ENCODE measurements around the gene ZIC5.
A peak's percentile ranks its signal among the peaks of the same experiment; 100 is the strongest.

The ZIC5 gene

GRCh38 chr13:99991013-99991827 lies 19.7 kb upstream of the ZIC5 start:
- Mint-ChIP-seq H3K27ac (no peak overlapping the region), H3K9me3 (peaks cover 1% of the 10 kb centered on the region), H3K4me1 (peaks cover 2% of the 10 kb centered on the region), H3K36me3 (peaks cover 3% of the 10 kb centered on the region), H3K4me3 (no peak overlapping the region), H3K27me3 (peaks cover 38% of the 10 kb centered on the region)
- ATAC-seq (ENCODE audit: low read depth) (no peak), DNase-seq (ENCODE audit: low spot score in 2 of 2) (no peak)

GRCh38 chr13:99990126-99990977 lies 18.8 kb upstream of the ZIC5 start:
- no peak overlapping the region for H3K4me3 Mint-ChIP-seq

GRCh38 chr13:99989276-99990125 lies 17.9 kb upstream of the ZIC5 start:
- H3K4me1 Mint-ChIP-seq, result no peaks in the 10 kb centered on the region
- H3K9me3 Mint-ChIP-seq, result peaks cover 3% of the 10 kb centered on the region
- peaks cover 2% of the 10 kb centered on the region for H3K36me3 Mint-ChIP-seq
- H3K27me3 Mint-ChIP-seq, result peaks cover 34% of the 10 kb centered on the region
- H3K27ac Mint-ChIP-seq, result peak overlapping the region; percentile 53
- no peak for ATAC-seq (ENCODE audit: low read depth)
- no peak overlapping the region for H3K4me3 Mint-ChIP-seq
- no peak for DNase-seq (ENCODE audit: low spot score in 2 of 2)

More at GRCh38 chr13:99990126-99990977, 18.8 kb upstream of the ZIC5 start:
- H3K27me3 Mint-ChIP-seq, result peaks cover 39% of the 10 kb centered on the region
- no peak overlapping the region for H3K27ac Mint-ChIP-seq
- no peak for ATAC-seq (ENCODE audit: low read depth)
- no peak for DNase-seq (ENCODE audit: low spot score in 2 of 2)
- no peaks in the 10 kb centered on the region for H3K4me1 Mint-ChIP-seq
- peaks cover 3% of the 10 kb centered on the region for H3K36me3 Mint-ChIP-seq
- peaks cover 4% of the 10 kb centered on the region for H3K9me3 Mint-ChIP-seq

GRCh38 chr13:99988529-99989275 lies 17.1 kb upstream of the ZIC5 start:
- Mint-ChIP-seq H3K36me3 (peaks cover 2% of the 10 kb centered on the region), H3K27me3 (peaks cover 32% of the 10 kb centered on the region), H3K9me3 (peaks cover 3% of the 10 kb centered on the region), H3K4me3 (no peak overlapping the region), H3K27ac (peak overlapping the region; percentile 53), H3K4me1 (no peaks in the 10 kb centered on the region)
- DNase-seq (ENCODE audit: low spot score in 2 of 2), result no peak
- no peak for ATAC-seq (ENCODE audit: low read depth)

GRCh38 chr13:99987154-99988019 lies 15.8 kb upstream of the ZIC5 start:
- ATAC-seq (ENCODE audit: low read depth), result no peak
- peaks cover 28% of the 10 kb centered on the region for H3K27me3 Mint-ChIP-seq

GRCh38 chr13:99986741-99987140 lies 15.2 kb upstream of the ZIC5 start:
- no peak overlapping the region for H3K27ac Mint-ChIP-seq
- ATAC-seq (ENCODE audit: low read depth) (no peak), DNase-seq (ENCODE audit: low spot score in 2 of 2) (no peak)
- H3K36me3 Mint-ChIP-seq, result peaks cover 2% of the 10 kb centered on the region
- H3K4me3 Mint-ChIP-seq, result no peak overlapping the region
- peaks cover 22% of the 10 kb centered on the region for H3K27me3 Mint-ChIP-seq
- peaks cover 3% of the 10 kb centered on the region for H3K9me3 Mint-ChIP-seq
- no peaks in the 10 kb centered on the region for H3K4me1 Mint-ChIP-seq

More at GRCh38 chr13:99987154-99988019, 15.8 kb upstream of the ZIC5 start:
- DNase-seq (ENCODE audit: low spot score in 2 of 2), result no peak
- Mint-ChIP-seq H3K9me3 (peaks cover 3% of the 10 kb centered on the region), H3K36me3 (peaks cover 2% of the 10 kb centered on the region), H3K4me1 (no peaks in the 10 kb centered on the region), H3K27ac (no peak overlapping the region), H3K4me3 (no peak overlapping the region)

- no peak overlapping the region for H3K4me3 Mint-ChIP-seq
- ATAC-seq (ENCODE audit: low read depth) (no peak), DNase-seq (ENCODE audit: low spot score in 2 of 2) (no peak)
- peak overlapping the region; percentile 93 for H3K27ac Mint-ChIP-seq
- peaks cover 20% of the 10 kb centered on the region for H3K27me3 Mint-ChIP-seq
- peaks cover 2% of the 10 kb centered on the region for H3K36me3 Mint-ChIP-seq
- H3K9me3 Mint-ChIP-seq, result peaks cover 3% of the 10 kb centered on the region
- H3K4me1 Mint-ChIP-seq, result no peaks in the 10 kb centered on the region
Observed at GRCh38 chr13:99985886-99986527, 14.4 kb upstream of the ZIC5 start.

GRCh38 chr13:99985241-99985874 lies 13.8 kb upstream of the ZIC5 start:
- peaks cover 2% of the 10 kb centered on the region for H3K36me3 Mint-ChIP-seq
- ATAC-seq (ENCODE audit: low read depth), result no peak
- H3K4me3 Mint-ChIP-seq, result no peak overlapping the region
- no peak for DNase-seq (ENCODE audit: low spot score in 2 of 2)
- H3K27me3 Mint-ChIP-seq, result peaks cover 17% of the 10 kb centered on the region
- H3K27ac Mint-ChIP-seq, result peak overlapping the region; percentile 93
- peaks cover 3% of the 10 kb centered on the region for H3K9me3 Mint-ChIP-seq
- no peaks in the 10 kb centered on the region for H3K4me1 Mint-ChIP-seq

GRCh38 chr13:99984461-99985240 lies 13.1 kb upstream of the ZIC5 start:
- Mint-ChIP-seq H3K4me1 (no peaks in the 10 kb centered on the region), H3K36me3 (peaks cover 2% of the 10 kb centered on the region), H3K9me3 (peaks cover 3% of the 10 kb centered on the region), H3K27me3 (peaks cover 15% of the 10 kb centered on the region), H3K4me3 (no peak overlapping the region), H3K27ac (peak overlapping the region; percentile 78)
- ATAC-seq (ENCODE audit: low read depth), result no peak
- no peak for DNase-seq (ENCODE audit: low spot score in 2 of 2)

- Mint-ChIP-seq H3K27me3 (peaks cover 15% of the 10 kb centered on the region), H3K36me3 (peaks cover 2% of the 10 kb centered on the region), H3K4me1 (peaks cover 2% of the 10 kb centered on the region), H3K9me3 (peaks cover 3% of the 10 kb centered on the region), H3K27ac (peak overlapping the region; percentile 78), H3K4me3 (no peak overlapping the region)
- no peak for DNase-seq (ENCODE audit: low spot score in 2 of 2)
- no peak for ATAC-seq (ENCODE audit: low read depth)
Observed at GRCh38 chr13:99983499-99984401, 12.2 kb upstream of the ZIC5 start.

Data from memory B cell (primary cell).